H1 (cell line): ENCODE results near the gene KCNAB3.

ENCODE experiments used
- CTCF ChIP-seq, 3 experiments: IDR thresholded peaks; 1 replicate in 2 of 3; 2 replicates in 1 of 3; pipeline versions ENCODE4 v1.5.1 to v1.6.1; 2011; ENCODE audit warnings: low read length in 3 of 3, mild to moderate bottlenecking in 3 of 3, inconsistent platforms in 2 of 3, low read depth in 1 of 3, moderate library complexity in 1 of 3; ENCODE audit not compliant: insufficient read depth in 1 of 3; ENCODE audit errors: control extremely low read depth in 1 of 3
- EP300 ChIP-seq, 2 experiments: IDR thresholded peaks; 1 replicate in 1 of 2; 2 replicates in 1 of 2; pipeline ENCODE4 v1.6.1; 2011 to 2012; ENCODE audit warnings: low read depth in 2 of 2, low read length in 2 of 2, mild to moderate bottlenecking in 2 of 2, borderline replicate concordance in 1 of 2, inconsistent platforms in 1 of 2, moderate library complexity in 1 of 2
- HDAC2 ChIP-seq, 2 experiments: fragments of 300-600 bp in 1 of 2; sonication (generic) in 1 of 2; IDR thresholded peaks; 2 replicates each; pipeline ENCODE4 v1.6.1; 2011 to 2012; ENCODE audit warnings: low read depth in 2 of 2, low read length in 2 of 2, mild to moderate bottlenecking in 2 of 2, moderate library complexity in 2 of 2, borderline replicate concordance in 1 of 2, inconsistent platforms in 1 of 2
- KDM1A ChIP-seq: fragments of 200-600, 300-600 bp; sonication (generic); IDR thresholded peaks from 2 replicates; pipeline ENCODE4 v1.7.1; 2016; ENCODE audit warnings: mild to moderate bottlenecking, low read length, borderline replicate concordance
- POLR2A ChIP-seq, 2 experiments: IDR thresholded peaks; 1 replicate in 1 of 2; 2 replicates in 1 of 2; pipeline ENCODE4 v1.6.1; 2011; ENCODE audit warnings: low read depth in 2 of 2, low read length in 2 of 2, mild to moderate bottlenecking in 2 of 2; ENCODE audit errors: control extremely low read depth in 1 of 2
- POLR2AphosphoS5 ChIP-seq: IDR thresholded peaks from 2 replicates; pipeline ENCODE4 v1.6.1; 2011; ENCODE audit warnings: low read depth, low read length
- RAD21 ChIP-seq, 2 experiments: IDR thresholded peaks in 1 of 2; conservative IDR thresholded peaks in 1 of 2; 2 replicates each; pipeline ENCODE4 v1.6.1; 2011; ENCODE audit warnings: low read depth in 2 of 2, low read length in 2 of 2, improper control_type of control experiment in 1 of 2, inconsistent platforms in 1 of 2, mild to moderate bottlenecking in 1 of 2, moderate library complexity in 1 of 2
- RNF2 ChIP-seq: fragments of 200-900, 300-1000 bp; sonication (generic); IDR thresholded peaks from 2 replicates; pipeline ENCODE4 v1.7.1; 2016; ENCODE audit warnings: borderline replicate concordance, low read depth, mild to moderate bottlenecking, antibody characterized with exemption, low read length; ENCODE audit not compliant: poor library complexity, severe bottlenecking; ENCODE audit errors: missing control alignments
- TCF12 ChIP-seq: IDR thresholded peaks from 2 replicates; pipeline ENCODE4 v1.6.1; 2011; ENCODE audit warnings: low read depth, mild to moderate bottlenecking, low read length
- TF ChIP-seq, protein P1 (sequence below): IDR thresholded peaks from 2 replicates; pipeline ENCODE4 v1.6.1; 2011; ENCODE audit warnings: low read length, improper control_type of control experiment

DNA sequence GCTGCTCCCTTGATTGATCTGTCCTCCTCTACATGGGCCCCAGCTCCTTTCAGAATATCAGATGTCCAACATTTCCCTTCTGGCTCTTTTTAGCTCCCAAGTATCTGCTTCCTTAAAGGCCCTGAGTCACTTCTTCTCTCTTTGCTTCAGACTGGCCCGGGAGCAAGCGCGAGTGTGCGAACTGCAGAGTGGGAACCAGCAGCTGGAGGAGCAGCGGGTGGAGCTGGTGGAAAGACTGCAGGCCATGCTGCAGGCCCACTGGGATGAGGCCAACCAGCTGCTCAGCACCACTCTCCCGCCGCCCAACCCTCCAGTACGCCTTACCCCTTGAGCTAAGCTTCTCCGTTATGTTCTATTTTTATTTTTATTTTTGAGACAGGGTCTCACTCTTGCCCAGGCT is 14.7 kb upstream of the KCNAB3 start:
- no peak for TF ChIP-seq POLR2A (IDR thresholded peaks at IDR 0.05; ENCODE audit: control extremely low read depth in 1 of 2, low read depth in 2 of 2, low read length in 2 of 2)
- TF ChIP-seq, protein P1, sequence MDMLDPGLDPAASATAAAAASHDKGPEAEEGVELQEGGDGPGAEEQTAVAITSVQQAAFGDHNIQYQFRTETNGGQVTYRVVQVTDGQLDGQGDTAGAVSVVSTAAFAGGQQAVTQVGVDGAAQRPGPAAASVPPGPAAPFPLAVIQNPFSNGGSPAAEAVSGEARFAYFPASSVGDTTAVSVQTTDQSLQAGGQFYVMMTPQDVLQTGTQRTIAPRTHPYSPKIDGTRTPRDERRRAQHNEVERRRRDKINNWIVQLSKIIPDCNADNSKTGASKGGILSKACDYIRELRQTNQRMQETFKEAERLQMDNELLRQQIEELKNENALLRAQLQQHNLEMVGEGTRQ = no peak
- TF ChIP-seq HDAC2 (IDR thresholded peaks at IDR 0.05; ENCODE audit: borderline replicate concordance in 1 of 2, low read depth in 2 of 2, low read length in 2 of 2) = no peak
- no peak for TF ChIP-seq RNF2
- no peak for TF ChIP-seq CTCF (IDR thresholded peaks at IDR 0.05; ENCODE audit: control extremely low read depth in 1 of 3, insufficient read depth in 1 of 3, low read depth in 1 of 3, low read length in 3 of 3)
- no peak for TF ChIP-seq POLR2AphosphoS5
- no peak for TF ChIP-seq RAD21 (IDR thresholded peaks at IDR 0.05 in 1 of 2, conservative IDR thresholded peaks at IDR 0.05 in 1 of 2; ENCODE audit: low read depth in 2 of 2, low read length in 2 of 2)
- TF ChIP-seq TCF12 = no peak
- no peak for TF ChIP-seq EP300 (IDR thresholded peaks at IDR 0.05; ENCODE audit: borderline replicate concordance in 1 of 2, low read depth in 2 of 2, low read length in 2 of 2)
- no peak for TF ChIP-seq KDM1A
